A549 (cell line): ENCODE measurements around the gene MMP10. TPM values are rescaled to one million over a fixed set of nuclear protein-coding genes. Genes with fewer than 3 reads are reported as not detected.

Source experiments
- ATAC-seq, 2 experiments: fragments of 200-7000 bp in 1 of 2; fragments of >200 bp in 1 of 2; cut with Nextera tagmentation in 1 of 2; cut with Tn5 transposase in 1 of 2; 3 replicates each; pipeline versions ENCODE4 v1.8.0 to v1.9.1; 2018 to 2020; ENCODE audit warnings: mild to moderate bottlenecking in 1 of 2, moderate library complexity in 1 of 2
- CTCF ChIA-PET: fragments of 300-600 bp; sonication (Branson Sonifier 250); formaldehyde crosslinking; extraction: SDS; loops from one replicate; lab custom pipeline; 2021; ENCODE audit warnings: antibody characterized with exemption, inconsistent platforms; lab: Yijun Ruan, JAX
- POLR2A ChIA-PET: fragments of 350-600 bp; formaldehyde crosslinking; extraction: SDS; loops from one replicate; lab custom pipeline; 2021; ENCODE audit warnings: antibody characterized with exemption, inconsistent platforms; lab: Yijun Ruan, JAX
- DNase-seq, 2 experiments: peaks; one replicate each; pipeline versions ENCODE4 v3.0.0 to v3.0.0-alpha.2; 2011 to 2016; ENCODE audit warnings: low read depth in 1 of 2, low spot score in 1 of 2
- FAIRE-seq: peaks from 2 replicates; lab custom pipeline; 2011; peaks lifted over from hg19 to GRCh38; lab: Jason Lieb, UNC
- H3K27ac ChIP-seq, 2 experiments: fragments of >200 bp; sonication (Bioruptor Twin); formaldehyde crosslinking; 3 replicates each; pipeline ENCODE4 v1.5.1; 2016 to 2017
- H3K4me1 ChIP-seq: fragments of >200 bp; sonication (Bioruptor Twin); formaldehyde crosslinking; 3 replicates; pipeline ENCODE4 v1.6.1; 2016
- H3K4me2 ChIP-seq: fragments of >200 bp; sonication (Bioruptor Twin); formaldehyde crosslinking; 3 replicates; pipeline ENCODE4 v1.6.1; 2016
- H3K4me3 ChIP-seq: fragments of >200 bp; sonication (Bioruptor Twin); formaldehyde crosslinking; 3 replicates; pipeline ENCODE4 v1.5.1; 2016
- H3K9me3 ChIP-seq: fragments of >200 bp; sonication (Bioruptor Twin); formaldehyde crosslinking; 3 replicates; pipeline ENCODE4 v1.6.1; 2016
- ATOH8 ChIP-seq: fragments of 250-450 bp; sonication (Bioruptor Pico); IDR thresholded peaks from 2 replicates; pipeline ENCODE4 v1.5.0; 2020; ENCODE audit warnings: low read depth, mild to moderate bottlenecking, moderate library complexity
- BHLHE40 ChIP-seq: IDR thresholded peaks from 2 replicates; pipeline ENCODE4 v1.6.1; 2012; ENCODE audit warnings: low read depth, low read length, inconsistent platforms
- CBX2 ChIP-seq: fragments of 200-600 bp; sonication (generic); IDR thresholded peaks from 2 replicates; pipeline ENCODE4 v1.6.1; 2016; ENCODE audit warnings: low read depth, mild to moderate bottlenecking, borderline replicate concordance
- CBX8 ChIP-seq: fragments of 200-600 bp; sonication (generic); IDR thresholded peaks from 2 replicates; pipeline ENCODE4 v1.6.1; 2016
- CHD2 ChIP-seq: fragments of 150-350 bp; IDR thresholded peaks from 2 replicates; pipeline ENCODE4 v1.6.1; 2014; ENCODE audit warnings: low read length; ENCODE audit not compliant: partially characterized antibody
- CHD4 ChIP-seq: fragments of 200-600 bp; sonication (generic); IDR thresholded peaks from 2 replicates; pipeline ENCODE4 v1.6.1; 2016; ENCODE audit warnings: antibody characterized with exemption, mild to moderate bottlenecking, borderline replicate concordance
- E2F6 ChIP-seq: IDR thresholded peaks from 2 replicates; pipeline ENCODE4 v1.6.1; 2012; ENCODE audit warnings: low read depth, borderline replicate concordance
- EHF ChIP-seq: fragments of 250-450 bp; sonication (Bioruptor Pico); IDR thresholded peaks from 2 replicates; pipeline ENCODE4 v1.5.0; 2020; ENCODE audit warnings: mild to moderate bottlenecking
- ELK1 ChIP-seq: fragments of 150-350 bp; IDR thresholded peaks from 2 replicates; pipeline ENCODE4 v1.6.1; 2014; ENCODE audit warnings: low read depth, mild to moderate bottlenecking, low read length
- FOSB ChIP-seq: fragments of 250-450 bp; sonication (Bioruptor Pico); IDR thresholded peaks from 2 replicates; pipeline ENCODE4 v1.5.0; 2020; ENCODE audit warnings: mild to moderate bottlenecking, moderate library complexity
- FOXS1 ChIP-seq: fragments of 250-450 bp; sonication (Bioruptor Pico); IDR thresholded peaks from 2 replicates; pipeline ENCODE4 v1.5.0; 2020; ENCODE audit warnings: mild to moderate bottlenecking, moderate library complexity
- GATA3 ChIP-seq: IDR thresholded peaks from 2 replicates; pipeline ENCODE4 v1.6.1; 2012; ENCODE audit warnings: borderline replicate concordance
- HMGXB4 ChIP-seq: fragments of 250-450 bp; sonication (Bioruptor Pico); IDR thresholded peaks from 2 replicates; pipeline ENCODE4 v1.5.0; 2021; ENCODE audit warnings: mild to moderate bottlenecking, moderate library complexity, borderline replicate concordance
- KDM1A ChIP-seq: fragments of 200-600 bp; sonication (generic); IDR thresholded peaks from 2 replicates; pipeline ENCODE4 v1.6.1; 2016; ENCODE audit warnings: low read depth, mild to moderate bottlenecking
- KDM5A ChIP-seq: fragments of 200-600 bp; sonication (generic); IDR thresholded peaks from 2 replicates; pipeline ENCODE4 v1.6.1; 2016; ENCODE audit warnings: antibody characterized with exemption, mild to moderate bottlenecking
- MAX ChIP-seq: IDR thresholded peaks from 2 replicates; pipeline ENCODE4 v1.6.1; 2012
- MAZ ChIP-seq: fragments of 150-350 bp; IDR thresholded peaks from 2 replicates; pipeline ENCODE4 v1.6.1; 2014; ENCODE audit warnings: antibody characterized with exemption, low read depth, low read length, borderline replicate concordance
- MYC ChIP-seq: IDR thresholded peaks from 2 replicates; pipeline ENCODE4 v1.6.1; 2012; ENCODE audit warnings: mild to moderate bottlenecking, inconsistent platforms, low read length, improper control_type of control experiment, borderline replicate concordance
- NPAS2 ChIP-seq: fragments of 250-450 bp; sonication (Bioruptor Pico); IDR thresholded peaks from 2 replicates; pipeline ENCODE4 v1.8.0; 2022; ENCODE audit warnings: mild to moderate bottlenecking, moderate library complexity, borderline replicate concordance
- NR3C1 ChIP-seq: fragments of >200 bp; sonication (Bioruptor Twin); formaldehyde crosslinking; IDR thresholded peaks from 3 replicates; pipeline ENCODE4 v1.6.1; 2017
- PBX3 ChIP-seq: IDR thresholded peaks from 2 replicates; pipeline ENCODE4 v1.6.1; 2012
- RAD21 ChIP-seq, 2 experiments: fragments of >200 bp in 1 of 2; sonication (Bioruptor Twin) in 1 of 2; formaldehyde crosslinking in 1 of 2; IDR thresholded peaks in 1 of 2; conservative IDR thresholded peaks in 1 of 2; 2 replicates in 1 of 2; 3 replicates in 1 of 2; pipeline ENCODE4 v1.6.1; 2012 to 2018; ENCODE audit warnings: inconsistent platforms in 1 of 2
- RFX5 ChIP-seq: fragments of 450-650 bp; IDR thresholded peaks from 2 replicates; pipeline ENCODE4 v1.7.1; 2014; ENCODE audit warnings: antibody characterized with exemption, mild to moderate bottlenecking, moderate library complexity
- USF2 ChIP-seq: fragments of 450-650 bp; IDR thresholded peaks from 2 replicates; pipeline ENCODE4 v1.6.1; 2014; ENCODE audit warnings: antibody characterized with exemption
- ZFP36 ChIP-seq: fragments of 450-650 bp; IDR thresholded peaks from 2 replicates; pipeline ENCODE4 v1.6.1; 2014; ENCODE audit warnings: borderline replicate concordance; ENCODE audit not compliant: partially characterized antibody
- WGBS: methylation state at CpG from one replicate; pipeline ENCODE4 v1.1.6; 2017; ENCODE audit errors: missing lambda C conversion rate; 5-methylcytosine and 5-hydroxymethylcytosine counted together
- polyA plus RNA-seq, 4 experiments: library from polyadenylated mRNA; depleted of rRNA in 3 of 4; stranded (reverse); fragments of >200 nt; fragmentation: RNase III in 1 of 4; extraction: RNeasy Plus Mini Kit Qiagen cat#74134 plus additional on column Dnase treatment in 1 of 4; gene quantifications; 2 replicates in 3 of 4; 3 replicates in 1 of 4; pipeline ENCODE4 v1.2.3, GENCODE V29; 2011 to 2017

Gene MMP10
- polyA plus RNA-seq, 2 of the 4 experiments (the other 2 are of a cell fraction) = 0.13 to 1.5 TPM

GRCh38 chr11:102773386-102773785, 7.0 kb downstream of the MMP10 start:
- 81% methylated on average over 4 of the region's 4 CpGs for WGBS
- no peak for ATAC-seq
- Histone ChIP-seq H3K27ac (no peak overlapping the region), H3K4me1 (no peaks in the 10 kb centered on the region), H3K4me2 (no peak overlapping the region), H3K9me3 (no peaks in the 10 kb centered on the region), H3K4me3 (no peak overlapping the region)
- CTCF ChIA-PET = no interaction called here
- no peak for DNase-seq
- TF ChIP-seq NR3C1 (no peak), KDM5A (no peak), FOSB (CRISPR knock-in tag) (no peak), MYC (no peak), USF2 (no peak), ATOH8 (no peak), RFX5 (no peak), GATA3 (no peak), BHLHE40 (no peak), HMGXB4 (CRISPR knock-in tag) (no peak), ELK1 (no peak), CBX2 (no peak), KDM1A (no peak), MAX (no peak)
- POLR2A ChIA-PET = no interaction called here
- FAIRE-seq = no peak

- no peaks in the 10 kb centered on the region for H3K4me1 ChIP-seq
- FAIRE-seq = no peak
- DNase-seq = no peak
- no peaks in the 10 kb centered on the region for H3K9me3 ChIP-seq
- no peak overlapping the region for H3K4me2 ChIP-seq
- no peak overlapping the region for H3K4me3 ChIP-seq
- no peak for ATAC-seq
- ChIA-PET POLR2A (no interaction called here), CTCF (no interaction called here)
- TF ChIP-seq EHF (CRISPR knock-in tag) = no peak
- no peak for TF ChIP-seq NPAS2 (CRISPR knock-in tag)
- no peak for TF ChIP-seq FOXS1 (CRISPR knock-in tag)
- WGBS = 22% methylated on average over 1 of the region's 1 CpG
- H3K27ac ChIP-seq = no peak overlapping the region
Measured at GRCh38 chr11:102771351-102771750, 9.1 kb downstream of the MMP10 start.

GRCh38 chr11:102770191-102770590, 10.2 kb downstream of the MMP10 start:
- no peak overlapping the region for H3K27ac ChIP-seq
- H3K4me2 ChIP-seq = no peak overlapping the region
- no peaks in the 10 kb centered on the region for H3K9me3 ChIP-seq
- H3K4me3 ChIP-seq = no peak overlapping the region
- ChIA-PET CTCF (no interaction called here), POLR2A (no interaction called here)
- ATAC-seq (no peak), FAIRE-seq (no peak), DNase-seq (no peak)
- TF ChIP-seq EHF (CRISPR knock-in tag) = no peak
- TF ChIP-seq FOXS1 (CRISPR knock-in tag) = no peak
- TF ChIP-seq ZFP36 = no peak
- no peak for TF ChIP-seq NR3C1
- no peak for TF ChIP-seq PBX3
- TF ChIP-seq RAD21 (conservative IDR thresholded peaks at IDR 0.05 in 1 of 2, IDR thresholded peaks at IDR 0.05 in 1 of 2) = no peak
- no peak for TF ChIP-seq E2F6
- no peak for TF ChIP-seq ELK1
- no peak for TF ChIP-seq CBX8
- no peak for TF ChIP-seq CHD4
- no peak for TF ChIP-seq CHD2
- no peak for TF ChIP-seq MAZ
- H3K4me1 ChIP-seq = no peaks in the 10 kb centered on the region
